UCSD-AML1 (cell line): Measurements from ENCODE around the gene RNF223.
"Not testable (repeated sequence)": the region's sequence is repeated elsewhere in the genome, so short reads cannot be mapped to it uniquely, and the experiment has no call there.

Source experiments
- DNase-seq: peaks from one replicate; lab custom pipeline; 2025; ENCODE audit not compliant: unreplicated experiment; lab: John Stamatoyannopoulos, UW

RNF223 gene

GRCh38 chr1:1061682-1062345 is 12.3 kb downstream of the RNF223 start:
- no peak for DNase-seq

GRCh38 chr1:1060281-1061000 is 13.7 kb downstream of the RNF223 start:
- no peak for DNase-seq

DNA sequence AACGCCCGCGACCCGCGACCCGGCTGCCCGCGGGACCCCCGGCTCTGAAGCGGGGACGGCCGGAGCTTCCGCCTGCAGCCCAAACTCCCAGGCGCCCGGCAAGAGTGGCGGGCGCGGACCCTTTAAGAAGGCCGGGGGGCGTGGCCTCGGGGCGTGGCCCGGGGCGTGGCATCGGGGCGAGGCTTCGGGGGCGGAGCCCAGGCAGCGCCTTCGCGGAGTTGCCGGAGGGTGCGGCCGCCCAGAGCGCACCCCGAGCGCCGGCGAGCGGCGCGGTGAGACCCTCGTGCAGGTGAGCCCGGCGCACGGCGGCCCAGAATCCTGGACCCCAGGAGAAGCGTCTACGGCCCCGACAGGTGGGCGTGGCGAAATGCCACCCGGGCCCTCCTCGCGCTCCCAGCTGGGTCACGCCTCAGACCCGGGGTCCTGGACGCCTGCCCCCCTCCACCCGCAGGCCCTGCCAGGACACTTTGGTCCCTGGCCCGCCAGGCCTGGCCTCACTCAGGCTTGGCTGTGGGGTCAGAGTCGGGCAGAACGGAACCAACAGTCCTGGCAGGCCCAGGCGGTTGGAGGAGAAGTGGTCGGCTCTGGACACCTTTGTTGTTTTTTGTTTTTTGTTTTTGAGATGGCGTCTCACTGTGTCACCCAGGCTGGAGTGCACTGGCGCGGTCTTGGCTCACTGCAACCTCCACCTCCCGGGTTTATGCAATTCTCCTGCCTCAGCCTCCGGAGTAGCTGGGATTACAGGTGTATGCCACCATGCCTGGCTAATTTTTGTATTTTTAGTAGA is 14.4 kb downstream of the RNF223 start:
- peak; percentile 90 for DNase-seq

DNA sequence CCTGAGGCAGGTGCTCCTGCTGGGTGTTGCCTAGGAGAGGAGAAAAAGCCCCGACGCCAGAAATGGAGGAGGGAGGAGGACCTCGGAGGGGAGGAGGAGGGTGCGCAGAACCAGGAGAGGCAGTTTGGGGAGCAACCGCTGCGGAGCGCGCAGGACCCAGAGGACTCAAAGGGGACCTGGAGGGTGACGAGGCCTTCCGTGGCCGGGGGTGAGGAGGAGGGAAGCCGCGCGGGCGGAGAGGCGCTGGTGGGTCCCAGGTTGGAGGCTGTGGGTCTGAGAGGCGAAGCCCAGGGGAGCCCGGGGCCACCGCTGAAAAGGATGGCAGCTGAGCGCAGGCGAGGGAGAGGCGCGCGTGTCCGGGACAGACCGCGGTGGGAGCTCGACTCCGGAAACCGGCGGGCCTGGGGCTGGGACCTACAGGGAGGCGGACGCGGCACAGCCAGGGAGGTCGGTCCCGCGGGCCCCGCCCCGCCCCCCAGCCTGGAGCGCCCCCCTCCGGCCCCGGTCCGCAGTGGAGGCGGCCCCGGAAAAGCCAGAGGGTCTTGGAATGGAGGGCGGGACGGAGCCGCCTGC is 15.1 kb downstream of the RNF223 start:
- peak; percentile 83 for DNase-seq

DNA sequence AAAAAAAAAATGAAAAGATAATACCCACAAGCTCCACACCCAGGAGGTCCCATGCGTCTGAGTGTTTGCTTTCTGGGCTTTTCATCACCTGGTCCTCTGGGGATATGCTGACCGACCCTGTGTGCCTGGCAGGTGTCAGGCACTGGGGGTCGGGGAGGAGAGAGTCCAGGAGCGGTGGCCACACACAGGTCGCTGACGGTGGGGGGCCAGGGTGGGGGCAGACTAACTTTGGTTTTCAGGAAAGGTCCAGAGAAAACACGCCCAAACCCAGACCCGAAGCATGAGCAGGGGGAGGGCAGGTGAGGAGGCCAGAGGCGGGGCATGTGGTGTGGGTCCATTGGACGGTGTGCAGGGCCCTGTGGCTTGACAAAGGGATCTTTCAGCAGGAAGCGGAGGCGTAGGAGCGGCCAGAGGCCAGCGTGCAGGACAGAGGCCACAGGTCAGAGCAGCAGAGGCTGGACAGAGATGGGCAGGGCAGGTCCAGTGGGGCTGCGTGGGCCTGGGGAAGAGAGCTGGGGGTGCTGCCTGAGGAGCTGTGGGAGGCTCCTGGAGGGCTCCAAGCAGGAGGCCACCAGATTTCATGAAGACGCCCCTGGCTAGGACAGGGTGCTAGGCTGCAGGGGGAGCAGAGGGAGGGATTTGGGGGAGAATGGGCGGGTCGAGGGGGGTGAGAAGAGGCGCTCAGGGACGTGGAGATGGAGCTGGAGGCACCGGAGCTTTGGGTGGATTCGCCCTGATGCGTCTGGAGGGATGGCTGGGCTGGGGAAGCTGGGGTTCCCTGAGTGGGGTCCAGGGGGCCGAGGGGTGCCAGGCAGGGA is 15.8 kb downstream of the RNF223 start:
- no peak for DNase-seq

DNA sequence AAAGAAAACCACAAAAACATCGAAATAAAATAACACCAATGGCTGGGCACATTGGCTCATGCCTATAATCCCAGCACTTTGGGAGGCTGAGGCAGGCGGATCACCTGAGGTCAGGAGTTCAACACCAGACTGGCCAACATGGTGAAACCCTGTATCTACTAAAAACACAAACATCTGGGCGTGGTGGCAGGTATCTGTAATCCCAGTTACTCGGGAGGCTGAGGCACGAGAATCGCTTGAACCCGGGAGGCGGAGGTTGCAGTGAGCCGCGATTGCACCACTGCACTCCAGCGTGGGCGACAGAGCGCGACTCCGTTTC is 16.4 kb downstream of the RNF223 start:
- DNase-seq: not testable (repeated sequence)

DNA sequence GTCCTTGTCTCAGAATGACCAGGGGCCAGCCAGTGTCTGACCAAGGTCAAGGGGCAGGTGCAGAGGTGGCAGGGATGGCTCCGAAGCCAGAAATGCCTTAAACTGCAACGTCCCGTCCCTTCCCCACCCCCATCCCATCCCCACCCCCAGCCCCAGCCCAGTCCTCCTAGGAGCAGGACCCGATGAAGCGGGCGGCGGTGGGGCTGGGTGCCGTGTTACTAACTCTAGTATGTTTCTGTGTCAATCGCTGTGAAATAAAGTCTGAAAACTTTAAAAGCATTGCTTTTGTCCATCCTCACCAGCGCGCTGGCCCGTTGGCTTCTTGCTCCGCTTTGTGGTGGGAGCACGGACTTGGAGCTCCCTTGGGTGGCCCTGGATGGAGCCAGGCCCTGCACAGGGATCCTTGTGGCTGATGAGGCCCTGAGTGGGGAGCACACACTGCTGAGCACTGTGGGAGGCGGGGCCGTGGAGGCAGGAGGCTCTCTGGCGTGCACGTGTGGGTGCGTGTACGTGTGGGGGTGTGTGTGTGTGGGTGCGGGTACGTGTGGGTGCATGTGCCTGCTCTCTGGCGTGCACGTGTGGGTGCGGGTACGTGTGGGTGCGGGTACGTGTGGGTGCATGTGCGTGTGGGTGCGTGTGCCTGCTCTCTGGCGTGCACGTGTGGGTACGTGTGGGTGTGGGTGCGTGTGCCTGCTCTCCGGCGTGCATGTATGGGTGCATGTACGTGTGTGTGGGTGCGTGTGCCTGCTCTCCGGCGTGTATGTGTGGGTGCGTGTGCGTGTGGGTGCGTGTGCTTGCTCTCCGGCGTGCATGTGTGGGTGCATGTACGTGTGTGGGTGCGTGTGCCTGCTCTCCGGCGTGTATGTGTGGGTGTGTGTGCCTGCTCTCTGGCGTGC is 18.0 kb downstream of the RNF223 start:
- DNase-seq: no peak

DNA sequence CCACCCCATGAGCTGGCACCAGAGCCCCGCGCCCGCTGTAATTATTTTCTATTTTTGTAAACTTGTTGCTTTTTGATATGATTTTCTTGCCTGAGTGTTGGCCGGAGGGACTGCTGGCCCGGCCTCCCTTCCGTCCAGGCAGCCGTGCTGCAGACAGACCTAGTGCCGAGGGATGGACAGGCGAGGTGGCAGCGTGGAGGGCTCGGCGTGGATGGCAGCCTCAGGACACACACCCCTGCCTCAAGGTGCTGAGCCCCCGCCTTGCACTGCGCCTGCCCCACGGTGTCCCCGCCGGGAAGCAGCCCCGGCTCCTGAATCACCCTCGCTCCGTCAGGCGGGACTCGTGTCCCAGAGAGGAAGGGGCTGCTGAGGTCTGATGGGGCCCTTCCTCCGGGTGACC is 19.1 kb downstream of the RNF223 start:
- no peak for DNase-seq

DNA sequence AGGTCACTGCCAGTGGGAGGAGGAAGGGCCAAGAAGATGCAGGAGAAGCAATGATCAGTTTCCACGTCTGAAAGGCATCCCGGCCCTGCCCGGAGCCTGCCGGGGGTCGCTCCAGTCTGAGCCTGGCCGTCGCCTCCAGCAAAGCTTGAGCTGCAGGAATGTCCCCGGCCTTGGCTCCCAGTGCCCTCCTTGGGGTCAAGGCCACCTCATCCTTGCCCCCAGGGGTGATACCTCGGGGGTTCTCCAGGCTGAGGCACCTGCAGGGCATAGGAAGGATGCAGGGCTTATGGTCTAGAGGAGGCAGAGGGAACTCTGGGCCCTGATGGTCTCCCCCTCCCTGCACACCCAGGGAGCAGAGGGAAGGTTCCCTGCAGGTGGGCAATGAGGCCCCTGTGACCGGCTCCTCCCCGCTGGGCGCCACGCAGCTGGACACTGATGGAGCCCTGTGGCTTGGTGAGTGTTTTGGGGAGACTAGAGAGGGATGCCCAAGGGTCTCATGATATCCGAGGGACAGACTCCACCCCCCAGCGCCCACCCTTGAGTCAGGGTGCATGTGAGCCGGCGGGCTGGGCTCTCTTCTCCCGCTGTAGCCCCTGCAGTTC is 19.9 kb downstream of the RNF223 start:
- no peak for DNase-seq

- no peak for DNase-seq
Observed at GRCh38 chr1:1053682-1054081, 20.4 kb downstream of the RNF223 start.

- no peak for DNase-seq
Observed at GRCh38 chr1:1053022-1053421, 21.1 kb downstream of the RNF223 start.

DNA sequence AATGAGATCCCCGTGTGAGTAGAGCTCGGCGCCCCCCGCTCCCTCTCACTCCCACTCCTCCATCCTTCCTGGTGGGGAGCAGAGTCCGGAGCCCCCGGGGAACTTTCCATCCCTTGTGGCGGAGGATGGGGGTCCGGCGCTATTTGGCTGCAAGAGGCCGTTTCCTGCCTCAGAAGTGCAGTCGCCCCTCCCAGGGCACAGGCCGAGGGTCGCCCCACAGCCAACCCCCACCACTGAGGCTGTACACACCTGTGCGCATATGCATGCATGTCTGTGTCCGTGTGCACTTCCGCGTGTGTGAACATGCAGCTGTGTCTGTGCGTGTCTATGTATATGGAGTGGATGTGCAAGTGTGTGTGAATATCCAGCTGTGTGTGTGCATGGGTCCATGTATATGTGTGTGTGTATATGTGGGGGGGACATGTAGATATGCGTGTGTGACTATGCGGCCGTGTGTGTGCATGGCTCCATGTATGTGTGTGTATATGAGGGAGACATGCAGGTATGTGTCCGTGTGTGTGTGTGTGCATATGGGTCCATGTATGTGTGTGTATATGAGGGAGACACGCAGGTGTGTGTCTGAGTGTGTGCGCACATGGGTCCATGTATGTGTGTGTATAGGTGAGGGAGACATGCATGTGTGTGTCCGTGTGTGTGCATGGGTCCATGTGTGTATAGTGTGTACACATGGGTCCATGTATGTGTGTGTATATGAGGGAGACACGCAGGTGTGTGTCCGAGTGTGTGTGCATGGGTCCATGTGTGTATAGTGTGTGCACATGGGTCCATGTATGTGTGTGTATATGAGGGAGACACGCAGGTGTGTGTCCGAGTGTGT is 21.9 kb downstream of the RNF223 start:
- DNase-seq: no peak

- no peak for DNase-seq
Observed at GRCh38 chr1:1051127-1051810, 22.8 kb downstream of the RNF223 start.

- DNase-seq: no peak
Observed at GRCh38 chr1:1050577-1051052, 23.5 kb downstream of the RNF223 start.

GRCh38 chr1:1049318-1050165 is 24.6 kb downstream of the RNF223 start:
- no peak for DNase-seq

DNA sequence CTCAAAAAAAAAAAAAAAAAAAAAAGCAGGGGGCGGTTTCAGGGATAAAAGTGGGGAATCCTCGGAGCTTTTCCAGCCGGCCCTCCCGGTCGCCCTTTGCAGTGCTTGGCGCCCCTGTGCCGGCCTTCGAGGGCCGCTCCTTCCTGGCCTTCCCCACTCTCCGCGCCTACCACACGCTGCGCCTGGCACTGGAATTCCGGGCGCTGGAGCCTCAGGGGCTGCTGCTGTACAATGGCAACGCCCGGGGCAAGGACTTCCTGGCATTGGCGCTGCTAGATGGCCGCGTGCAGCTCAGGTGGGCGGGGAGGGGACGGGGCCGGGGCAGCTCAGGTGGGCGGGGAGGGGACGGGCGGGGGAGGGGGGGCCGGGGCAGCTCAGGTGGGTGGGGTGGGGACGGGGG is 25.3 kb downstream of the RNF223 start:
- DNase-seq: no peak

GRCh38 chr1:1047963-1048362 is 26.1 kb downstream of the RNF223 start:
- DNase-seq: no peak
